ENCODE measurements around the gene FAM174A. TPM values are rescaled to one million over a fixed set of nuclear protein-coding genes. Genes with fewer than 3 reads are reported as not detected.
A peak's percentile ranks its signal among the peaks of the same experiment; 100 is the strongest.

The FAM174A gene
- total and polyA plus RNA-seq, 8 donors: 0.89 to 32.7 (median 17.2) TPM

DNA sequence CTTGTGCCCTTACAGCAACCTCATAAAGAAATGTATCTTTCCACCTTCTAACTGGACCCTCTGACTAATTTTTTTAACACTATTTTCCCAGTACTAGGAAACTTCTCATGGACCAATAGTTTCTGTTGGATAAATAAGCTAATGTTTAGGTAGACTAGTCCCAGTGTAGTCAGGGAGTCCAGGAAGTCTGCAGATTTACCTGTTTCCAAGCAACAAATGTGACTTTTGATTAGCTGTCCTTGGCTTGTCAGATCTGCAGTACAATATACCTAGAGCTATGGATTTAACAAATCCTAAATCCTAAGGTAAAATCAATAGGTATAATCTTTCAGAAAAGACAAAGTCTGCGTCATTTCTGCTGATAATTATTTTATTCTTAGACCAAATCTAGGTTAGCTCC lies 55.7 kb downstream of the FAM174A start:
- 42 to 70% (median 50%) methylated on average over 1 of the region's 1 CpG for whole genome bisulfite sequencing, 5 donors
- Histone ChIP-seq H3K36me3 (peaks cover 0 to 14% (median 6%) of the 10 kb centered on the region in 4 donors), H3K27me3 (no peaks in the 10 kb centered on the region), H3K4me1 (no peaks in the 10 kb centered on the region), H3K27ac (no peak overlapping the region), H3K4me3 (no peak overlapping the region), H3K9me3 (no peaks in the 10 kb centered on the region)
- no peak for TF ChIP-seq EP300 (IDR thresholded peaks at IDR 0.05)
- TF ChIP-seq POLR2A (IDR thresholded peaks at IDR 0.05): no peak
- TF ChIP-seq POLR2AphosphoS5 (IDR thresholded peaks at IDR 0.05): no peak
- TF ChIP-seq, protein P1, sequence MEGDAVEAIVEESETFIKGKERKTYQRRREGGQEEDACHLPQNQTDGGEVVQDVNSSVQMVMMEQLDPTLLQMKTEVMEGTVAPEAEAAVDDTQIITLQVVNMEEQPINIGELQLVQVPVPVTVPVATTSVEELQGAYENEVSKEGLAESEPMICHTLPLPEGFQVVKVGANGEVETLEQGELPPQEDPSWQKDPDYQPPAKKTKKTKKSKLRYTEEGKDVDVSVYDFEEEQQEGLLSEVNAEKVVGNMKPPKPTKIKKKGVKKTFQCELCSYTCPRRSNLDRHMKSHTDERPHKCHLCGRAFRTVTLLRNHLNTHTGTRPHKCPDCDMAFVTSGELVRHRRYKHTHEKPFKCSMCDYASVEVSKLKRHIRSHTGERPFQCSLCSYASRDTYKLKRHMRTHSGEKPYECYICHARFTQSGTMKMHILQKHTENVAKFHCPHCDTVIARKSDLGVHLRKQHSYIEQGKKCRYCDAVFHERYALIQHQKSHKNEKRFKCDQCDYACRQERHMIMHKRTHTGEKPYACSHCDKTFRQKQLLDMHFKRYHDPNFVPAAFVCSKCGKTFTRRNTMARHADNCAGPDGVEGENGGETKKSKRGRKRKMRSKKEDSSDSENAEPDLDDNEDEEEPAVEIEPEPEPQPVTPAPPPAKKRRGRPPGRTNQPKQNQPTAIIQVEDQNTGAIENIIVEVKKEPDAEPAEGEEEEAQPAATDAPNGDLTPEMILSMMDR (IDR thresholded peaks at IDR 0.05): no peak
- intact Hi-C loops (cut with DNase I; ENCODE audit: low total_unique reads): no loop called here
- peak in 1 of 2 donors; percentile 51 for DNase-seq

DNA sequence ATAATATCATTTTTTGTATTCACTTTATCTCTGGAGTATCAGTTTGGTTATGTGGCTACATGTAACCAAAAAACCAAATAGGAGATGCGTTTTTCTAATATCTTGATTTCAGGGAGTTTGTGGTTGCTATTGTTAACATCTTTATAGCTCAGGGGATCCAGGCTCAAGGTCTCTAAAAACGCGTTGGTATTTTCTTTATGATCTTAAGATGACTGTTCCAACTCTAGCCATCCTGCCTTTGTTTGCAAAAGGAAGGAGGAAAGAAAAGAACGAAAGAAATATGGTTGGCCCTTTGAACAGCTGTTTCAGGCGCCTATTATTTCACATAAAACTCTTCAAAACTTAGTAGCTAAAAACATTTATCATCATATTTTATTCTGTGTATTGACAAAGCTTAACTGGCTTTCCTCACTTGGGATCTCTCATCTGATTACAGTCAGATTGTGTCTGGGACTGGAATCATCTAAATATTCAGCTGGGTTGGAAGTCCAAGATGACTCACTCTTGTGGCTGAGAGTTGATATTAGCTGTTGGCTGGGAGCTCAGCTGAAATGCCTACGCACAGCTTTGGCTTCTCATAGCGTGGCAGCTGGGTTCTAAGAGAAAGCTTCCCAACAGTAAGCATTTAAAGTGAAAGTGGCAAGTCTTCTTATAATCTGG lies 60.1 kb downstream of the FAM174A start:
- DNase-seq: peak; percentile 32 to 67
- no peaks in the 10 kb centered on the region for H3K36me3 ChIP-seq
- TF ChIP-seq POLR2AphosphoS5 (IDR thresholded peaks at IDR 0.05): peak in 1 of 3 donors; percentile 27
- TF ChIP-seq, protein P1 (IDR thresholded peaks at IDR 0.05): no peak
- no peak overlapping the region for H3K27ac ChIP-seq
- intact Hi-C loops (cut with DNase I; ENCODE audit: low total_unique reads): no loop called here
- no peaks in the 10 kb centered on the region for H3K27me3 ChIP-seq
- no peak overlapping the region for H3K4me3 ChIP-seq
- no peaks in the 10 kb centered on the region for H3K4me1 ChIP-seq
- H3K9me3 ChIP-seq: no peaks in the 10 kb centered on the region
- WGBS, 5 donors: 54 to 65% (median 56%) methylated on average over 7 of the region's 7 CpGs

DNA sequence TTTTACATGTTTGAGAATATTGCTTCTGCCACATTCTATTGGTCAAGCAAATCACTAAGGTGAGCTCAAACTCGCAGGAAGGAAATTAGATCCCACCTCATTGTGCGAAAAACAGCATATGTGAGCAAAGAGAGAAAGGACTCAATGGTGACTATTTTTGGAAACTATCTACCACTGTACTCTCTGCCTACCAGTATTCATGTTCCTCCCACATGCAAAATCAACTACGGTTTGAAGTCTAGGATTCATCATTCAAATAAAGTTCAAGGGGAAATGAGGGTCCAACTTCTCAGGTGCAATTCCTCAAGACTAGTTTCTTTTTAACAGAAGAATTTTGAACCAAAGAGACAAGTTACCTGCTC lies 60.6 kb downstream of the FAM174A start:
- TF ChIP-seq, protein P1 (IDR thresholded peaks at IDR 0.05): no peak
- TF ChIP-seq POLR2AphosphoS5 (IDR thresholded peaks at IDR 0.05) (no peak), EP300 (IDR thresholded peaks at IDR 0.05) (no peak), POLR2A (IDR thresholded peaks at IDR 0.05) (no peak)
- Histone ChIP-seq H3K27ac (no peak overlapping the region), H3K36me3 (no peaks in the 10 kb centered on the region), H3K9me3 (no peaks in the 10 kb centered on the region), H3K4me3 (no peak overlapping the region), H3K4me1 (no peaks in the 10 kb centered on the region), H3K27me3 (no peaks in the 10 kb centered on the region)
- intact Hi-C loops (cut with DNase I; ENCODE audit: low total_unique reads): no loop called here
- DNase-seq: no peak
- 70 to 82% (median 78%) methylated on average over 3 of the region's 3 CpGs for WGBS, 5 donors

DNA sequence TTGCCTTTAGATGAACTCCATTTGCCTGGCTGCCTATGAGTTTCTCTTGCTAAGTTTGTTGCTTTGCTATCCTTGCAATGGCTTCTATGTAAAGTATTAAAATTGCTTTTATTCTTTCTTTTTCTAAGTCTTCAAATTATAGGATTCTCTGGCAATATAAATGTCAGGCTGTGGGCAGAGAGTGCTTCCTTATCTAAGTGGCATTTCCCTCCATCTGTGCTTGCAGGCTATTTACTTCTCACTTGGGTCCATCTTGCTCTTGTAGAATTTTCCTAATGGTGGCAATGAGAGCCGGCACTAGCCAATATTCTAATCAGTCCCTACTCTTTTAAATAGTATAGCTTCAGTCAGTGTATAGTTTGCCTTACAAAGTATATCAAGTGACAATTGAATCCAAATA lies 63.3 kb downstream of the FAM174A start:
- H3K27me3 ChIP-seq: no peaks in the 10 kb centered on the region
- no peaks in the 10 kb centered on the region for H3K36me3 ChIP-seq
- no peak overlapping the region for H3K27ac ChIP-seq
- no peaks in the 10 kb centered on the region for H3K4me1 ChIP-seq
- H3K4me3 ChIP-seq: no peak overlapping the region
- WGBS, 5 donors: 82 to 90% (median 83%) methylated on average over 1 of the region's 1 CpG
- DNase-seq: no peak
- intact Hi-C loops (cut with DNase I; ENCODE audit: low total_unique reads): no loop called here
- TF ChIP-seq, protein P1 (IDR thresholded peaks at IDR 0.05): no peak
- TF ChIP-seq EP300 (IDR thresholded peaks at IDR 0.05) (no peak), POLR2A (IDR thresholded peaks at IDR 0.05) (no peak), POLR2AphosphoS5 (IDR thresholded peaks at IDR 0.05) (no peak)
- H3K9me3 ChIP-seq: no peaks in the 10 kb centered on the region

All from stomach (tissue), 9 donors.